Upper lobe of left lung (tissue), 6 donors: ENCODE data around the gene PRDM9. TPM values are rescaled to one million over a fixed set of nuclear protein-coding genes. Genes with fewer than 3 reads are reported as not detected.
"Not testable (repeated sequence)": the region's sequence is repeated elsewhere in the genome, so short reads cannot be mapped to it uniquely, and the experiment has no call there.

ENCODE experiments used
- ATAC-seq, 2 donors: fragments of 200-7000 bp; cut with Tn5 transposase; one replicate each; pipeline ENCODE4 v1.9.1; 2022; ENCODE audit warnings: mild to moderate bottlenecking in 2 of 2, moderate library complexity in 2 of 2; ENCODE audit not compliant: low FRiP score in 2 of 2
- DNase-seq, 2 donors: peaks; one replicate each; pipeline ENCODE4 v3.0.0-alpha.2; 2019 to 2020
- H3K27ac ChIP-seq, 4 donors: fragments of 200-600 bp; sonication (generic); one replicate each; pipeline ENCODE4 v1.5.1; 2016 to 2019
- H3K27me3 ChIP-seq, 4 donors: fragments of 200-600 bp; sonication (generic); one replicate each; pipeline ENCODE4 v1.5.1; 2017 to 2019
- H3K36me3 ChIP-seq, 4 donors: fragments of 200-600 bp; sonication (generic); one replicate each; pipeline ENCODE4 v1.5.1; 2016 to 2019
- H3K4me1 ChIP-seq, 4 donors: fragments of 200-600 bp; sonication (generic); one replicate each; pipeline ENCODE4 v1.5.1; 2018 to 2019
- H3K4me3 ChIP-seq, 4 donors: fragments of 200-600 bp; sonication (generic); one replicate each; pipeline ENCODE4 v1.5.1; 2017 to 2019; ENCODE audit warnings: mild to moderate bottlenecking in 2 of 4, moderate library complexity in 1 of 4
- H3K9me3 ChIP-seq, 4 donors: fragments of 200-600 bp; sonication (generic); one replicate each; pipeline ENCODE4 v1.5.1; 2018 to 2019
- CTCF ChIP-seq, 6 experiments: fragments of 450-650 bp in 4 of 6; fragments of 200-600 bp in 2 of 6; sonication (generic) in 2 of 6; IDR thresholded peaks; one replicate each; pipeline ENCODE4 v1.5.1; 2016 to 2019; ENCODE audit warnings: antibody characterized with exemption in 6 of 6
- EP300 ChIP-seq, 4 donors: sonication (generic); formaldehyde crosslinking; IDR thresholded peaks; one replicate each; pipeline ENCODE4 v1.5.1; 2017; ENCODE audit warnings: antibody characterized with exemption in 4 of 4, control low read depth in 2 of 4
- POLR2A ChIP-seq, 4 donors: fragments of 450-650 bp; IDR thresholded peaks; one replicate each; pipeline ENCODE4 v1.5.1; 2016 to 2017; ENCODE audit warnings: antibody characterized with exemption in 4 of 4, mild to moderate bottlenecking in 2 of 4
- POLR2AphosphoS5 ChIP-seq, 2 donors: sonication (generic); formaldehyde crosslinking; IDR thresholded peaks; one replicate each; pipeline ENCODE4 v1.5.1; 2017; ENCODE audit warnings: antibody characterized with exemption in 2 of 2
- WGBS, 2 donors: methylation state at CpG; one replicate each; pipeline ENCODE4 v1.1.5; 2017 to 2018; 5-methylcytosine and 5-hydroxymethylcytosine counted together
- total RNA-seq, 6 donors: library from RNA; depleted of rRNA in 4 of 6; stranded (reverse); fragments of >200 nt in 4 of 6; gene quantifications; one replicate each; pipeline versions ENCODE4 v1.1.0 to v1.2.1, GENCODE V29; 2016 to 2021
- donor health status: DM: no; HTN: no; CAD: no; lungs with moderate emphysema.
- donor health status: DM: no; HTN: yes; CAD: no; lungs with severe emphysema.

PRDM9 gene
- total RNA-seq, 6 donors from 2014 or later, result not detected

- TF ChIP-seq CTCF (IDR thresholded peaks at IDR 0.05) (no peak), POLR2A (IDR thresholded peaks at IDR 0.05) (no peak), EP300 (IDR thresholded peaks at IDR 0.05) (no peak), POLR2AphosphoS5 (IDR thresholded peaks at IDR 0.05) (no peak)
- peaks cover 0 to 4% (median 0%) of the 10 kb centered on the region in 4 donors for H3K9me3 ChIP-seq
- no peak overlapping the region for H3K27ac ChIP-seq
- no peaks in the 10 kb centered on the region for H3K4me1 ChIP-seq
- no peaks in the 10 kb centered on the region for H3K27me3 ChIP-seq
- DNase-seq, result no peak
- no peak for ATAC-seq
- H3K4me3 ChIP-seq, result no peak overlapping the region
- H3K36me3 ChIP-seq, result no peaks in the 10 kb centered on the region
- 91 to 93% methylated on average over 2 of the region's 2 CpGs for WGBS, 2 donors
These were observed 24.3 kb upstream of the PRDM9 start for GRCh38 chr5:23483090-23483489.

GRCh38 chr5:23484096-23484495 is 23.3 kb upstream of the PRDM9 start:
- ATAC-seq, result no peak

GRCh38 chr5:23486227-23486626 is 21.2 kb upstream of the PRDM9 start:
- H3K36me3 ChIP-seq, H3K27me3 ChIP-seq, DNase-seq, H3K9me3 ChIP-seq, H3K4me1 ChIP-seq, ATAC-seq, H3K4me3 ChIP-seq, H3K27ac ChIP-seq: not testable (repeated sequence)
- WGBS, 2 donors, result 82 to 89% methylated on average over 2 of the region's 2 CpGs

More at GRCh38 chr5:23484096-23484495, 23.3 kb upstream of the PRDM9 start:
- Histone ChIP-seq H3K27ac (no peak overlapping the region), H3K4me1 (no peaks in the 10 kb centered on the region), H3K4me3 (no peak overlapping the region), H3K36me3 (no peaks in the 10 kb centered on the region), H3K27me3 (no peaks in the 10 kb centered on the region), H3K9me3 (peaks cover 0 to 4% (median 0%) of the 10 kb centered on the region in 4 donors)
- DNase-seq, result no peak
- 75 to 83% methylated on average over 5 of the region's 5 CpGs for WGBS, 2 donors
- no peak for TF ChIP-seq EP300 (IDR thresholded peaks at IDR 0.05)
- no peak for TF ChIP-seq POLR2A (IDR thresholded peaks at IDR 0.05)
- TF ChIP-seq CTCF (IDR thresholded peaks at IDR 0.05), result no peak
- no peak for TF ChIP-seq POLR2AphosphoS5 (IDR thresholded peaks at IDR 0.05)

- no peaks in the 10 kb centered on the region for H3K4me1 ChIP-seq
- no peak overlapping the region for H3K27ac ChIP-seq
- no peak overlapping the region for H3K4me3 ChIP-seq
- no peak for TF ChIP-seq CTCF (IDR thresholded peaks at IDR 0.05)
- no peak for TF ChIP-seq POLR2AphosphoS5 (IDR thresholded peaks at IDR 0.05)
- TF ChIP-seq POLR2A (IDR thresholded peaks at IDR 0.05), result no peak
- TF ChIP-seq EP300 (IDR thresholded peaks at IDR 0.05), result no peak
- peaks cover 0 to 4% (median 0%) of the 10 kb centered on the region in 4 donors for H3K9me3 ChIP-seq
- no peaks in the 10 kb centered on the region for H3K27me3 ChIP-seq
- no peak for ATAC-seq
- DNase-seq, result no peak
- WGBS, 2 donors, result 88 to 91% methylated on average over 1 of the region's 1 CpG
- no peaks in the 10 kb centered on the region for H3K36me3 ChIP-seq
These were observed 16.4 kb upstream of the PRDM9 start for GRCh38 chr5:23490993-23491392.

GRCh38 chr5:23494558-23494957 is 12.9 kb upstream of the PRDM9 start:
- Histone ChIP-seq H3K27me3 (no peaks in the 10 kb centered on the region), H3K4me3 (no peak overlapping the region), H3K4me1 (no peaks in the 10 kb centered on the region), H3K36me3 (no peaks in the 10 kb centered on the region), H3K9me3 (no peaks in the 10 kb centered on the region), H3K27ac (no peak overlapping the region)
- TF ChIP-seq EP300 (IDR thresholded peaks at IDR 0.05) (no peak), CTCF (IDR thresholded peaks at IDR 0.05) (no peak), POLR2AphosphoS5 (IDR thresholded peaks at IDR 0.05) (no peak), POLR2A (IDR thresholded peaks at IDR 0.05) (no peak)
- 69 to 71% methylated on average over 1 of the region's 1 CpG for WGBS, 2 donors
- DNase-seq (no peak), ATAC-seq (no peak)
